HepG2 (cell line): ENCODE data around the gene SUB1. TPM values are rescaled to one million over a fixed set of nuclear protein-coding genes. Genes with fewer than 3 reads are reported as not detected.
"Not testable (repeated sequence)": the region's sequence is repeated elsewhere in the genome, so short reads cannot be mapped to it uniquely, and the experiment has no call there.

Source experiments
- ATF2 ChIP-seq: sonication (generic); formaldehyde crosslinking; IDR thresholded peaks from 2 replicates; pipeline ENCODE4 v1.4.0; 2020; ENCODE audit warnings: missing genetic modification reagents
- CEBPG ChIP-seq: IDR thresholded peaks from 2 replicates; pipeline ENCODE4 v1.6.1; 2016
- FOXP4 ChIP-seq: sonication (generic); formaldehyde crosslinking; IDR thresholded peaks from 2 replicates; pipeline ENCODE4 v1.4.0; 2020; ENCODE audit warnings: missing genetic modification reagents
- KDM6A ChIP-seq: IDR thresholded peaks from 2 replicates; pipeline ENCODE4 v1.6.1; 2016; ENCODE audit warnings: low read depth
- KMT2B ChIP-seq: IDR thresholded peaks from 2 replicates; pipeline ENCODE4 v1.6.1; 2016; ENCODE audit warnings: missing genetic modification reagents, missing compliant biosample characterization
- NFKBIZ ChIP-seq: IDR thresholded peaks from 2 replicates; pipeline ENCODE4 v1.6.1; 2018; ENCODE audit warnings: missing genetic modification reagents, missing compliant biosample characterization
- NR2C2 ChIP-seq: sonication (generic); formaldehyde crosslinking; IDR thresholded peaks from 2 replicates; pipeline ENCODE4 v1.4.0; 2020; ENCODE audit warnings: missing genetic modification reagents, mild to moderate bottlenecking, moderate library complexity, borderline replicate concordance
- NR2F2 ChIP-seq: IDR thresholded peaks from 2 replicates; pipeline ENCODE4 v1.6.1; 2012; ENCODE audit warnings: low read depth, inconsistent platforms, borderline replicate concordance
- SIN3A ChIP-seq: IDR thresholded peaks from 2 replicates; pipeline ENCODE4 v1.6.1; 2011; ENCODE audit warnings: low read depth, mild to moderate bottlenecking, control low read depth, low read length, borderline replicate concordance
- THAP9 ChIP-seq: sonication (generic); formaldehyde crosslinking; IDR thresholded peaks from 2 replicates; pipeline ENCODE4; 2020; ENCODE audit warnings: missing genetic modification reagents, mild to moderate bottlenecking, borderline replicate concordance
- USF2 ChIP-seq, 2 experiments: sonication (generic) in 1 of 2; formaldehyde crosslinking in 1 of 2; IDR thresholded peaks; 2 replicates each; pipeline versions ENCODE4 v1.5.1 to v1.6.1; 2011 to 2020; ENCODE audit warnings: borderline replicate concordance in 1 of 2, low read depth in 1 of 2, low read length in 1 of 2, mild to moderate bottlenecking in 1 of 2, missing genetic modification reagents in 1 of 2, moderate library complexity in 1 of 2
- YEATS4 ChIP-seq: sonication (generic); formaldehyde crosslinking; IDR thresholded peaks from 2 replicates; pipeline ENCODE4 v1.4.0; 2020; ENCODE audit warnings: missing genetic modification reagents, borderline replicate concordance
- ZBTB25 ChIP-seq: IDR thresholded peaks from 2 replicates; pipeline ENCODE4 v1.6.1; 2018; ENCODE audit warnings: missing genetic modification reagents
- ZBTB7B ChIP-seq: sonication (generic); formaldehyde crosslinking; IDR thresholded peaks from 2 replicates; pipeline ENCODE4 v1.4.0; 2020; ENCODE audit warnings: missing genetic modification reagents
- ZNF124 ChIP-seq: sonication (generic); formaldehyde crosslinking; IDR thresholded peaks from 2 replicates; pipeline ENCODE4 v1.4.0; 2020; ENCODE audit warnings: missing genetic modification reagents
- ZNF652 ChIP-seq: IDR thresholded peaks from 2 replicates; pipeline ENCODE4 v1.6.1; 2016; ENCODE audit warnings: low read depth, borderline replicate concordance
- ZNF784 ChIP-seq: sonication (generic); formaldehyde crosslinking; IDR thresholded peaks from 2 replicates; pipeline ENCODE4 v1.5.1; 2020; ENCODE audit warnings: missing genetic modification reagents, mild to moderate bottlenecking, borderline replicate concordance
- ZSCAN31 ChIP-seq: sonication (generic); formaldehyde crosslinking; IDR thresholded peaks from 2 replicates; pipeline ENCODE4 v1.5.0; 2020; ENCODE audit warnings: low read depth, mild to moderate bottlenecking, missing genetic modification reagents
- polyA plus RNA-seq, 8 experiments: library from polyadenylated mRNA; depleted of rRNA in 3 of 8; stranded (reverse) in 7 of 8; unstranded in 1 of 8; fragments of >200 nt; fragmentation: Illumina TruSeq in 4 of 8; extraction: Trizol in 4 of 8; gene quantifications; 2 replicates each; pipeline versions ENCODE4 v1.2.1 to v1.2.3, GENCODE V29; 2011 to 2016; ENCODE audit warnings: low read depth in 4 of 8, missing spikeins in 1 of 8, mixed read lengths in 1 of 8; ENCODE audit not compliant: insufficient read depth in 1 of 8
- total RNA-seq, 5 experiments: library from RNA; depleted of rRNA; stranded (reverse); fragments of >200 nt; fragmentation: Illumina TruSeq; extraction: Trizol; gene quantifications; 2 replicates each; pipeline ENCODE4 v1.2.3, GENCODE V29; 2016; ENCODE audit warnings: low read depth in 1 of 5

Gene SUB1
- total and polyA plus RNA-seq, 2 of the 13 experiments (the other 11 are each of a cell fraction or from before 2014, with no cell fraction given) = 182 to 693 TPM

- TF ChIP-seq ZNF124 (CRISPR knock-in tag) (0 out of 2 replicates have a peak, but pooled peaks have one; percentile 54), ZBTB7B (CRISPR knock-in tag) (peak; percentile 98), NR2F2 (peak; percentile 99), USF2 (CRISPR knock-in tag; IDR thresholded peaks at IDR 0.05; ENCODE audit: borderline replicate concordance) (0 out of 2 replicates have a peak, but pooled peaks have one; percentile 32), THAP9 (CRISPR knock-in tag) (peak; percentile 64; the same call in 1 of the 2 replicates), YEATS4 (CRISPR knock-in tag) (peak; percentile 79), ZBTB25 (CRISPR knock-in tag) (peak; percentile 68; the same call in 1 of the 2 replicates), ZNF652 (CRISPR knock-in tag) (peak; percentile 98), ZSCAN31 (CRISPR knock-in tag) (peak; percentile 69; the same call in 1 of the 2 replicates), ZNF784 (0 out of 2 replicates have a peak, but pooled peaks have one; percentile 66), NR2C2 (CRISPR knock-in tag) (peak; percentile 85), NFKBIZ (CRISPR knock-in tag) (peak; percentile 92; the same call in 1 of the 2 replicates), KMT2B (CRISPR knock-in tag) (0 out of 2 replicates have a peak, but pooled peaks have one; percentile 31), SIN3A (0 out of 2 replicates have a peak, but pooled peaks have one; percentile 20), CEBPG (CRISPR knock-in tag) (peak; percentile 93), FOXP4 (CRISPR knock-in tag) (peak; percentile 95), KDM6A (CRISPR knock-in tag) (peak; percentile 85; the same call in 1 of the 2 replicates), ATF2 (peak; percentile 95)
- not testable (repeated sequence) for TF ChIP-seq USF2 (IDR thresholded peaks at IDR 0.05; ENCODE audit: low read depth, low read length)
These were observed 28.8 kb upstream of the SUB1 start (continued) for GRCh38 chr5:32556543-32556942.
